K562 (cell line): ENCODE measurements around the gene RASSF7. TPM values are rescaled to one million over a fixed set of nuclear protein-coding genes. Genes with fewer than 3 reads are reported as not detected.

Experiments used
- CREB5 ChIP-seq: fragments of 250-450 bp; sonication (Bioruptor Pico); IDR thresholded peaks from 2 replicates; pipeline ENCODE4 v1.5.0; 2020; ENCODE audit warnings: mild to moderate bottlenecking
- DPF2 ChIP-seq: fragments of 450-650 bp; IDR thresholded peaks from 2 replicates; pipeline ENCODE4 v1.6.1; 2016
- HMGXB4 ChIP-seq: sonication (generic); formaldehyde crosslinking; IDR thresholded peaks from 2 replicates; pipeline ENCODE4 v1.8.1; 2023; ENCODE audit warnings: mild to moderate bottlenecking, missing genetic modification reagents
- KDM5B ChIP-seq: fragments of 200-600 bp; sonication (generic); IDR thresholded peaks from 2 replicates; pipeline ENCODE4 v1.6.1; 2012; ENCODE audit warnings: low read depth, mild to moderate bottlenecking, moderate library complexity, low read length, control low read depth, inconsistent platforms; ENCODE audit not compliant: insufficient replicate concordance
- MLX ChIP-seq, 2 experiments: fragments of 450-650 bp in 1 of 2; sonication (generic) in 1 of 2; formaldehyde crosslinking; conservative IDR thresholded peaks; 2 replicates each; pipeline versions ENCODE4 v1.4.0 to v1.8.1; 2020 to 2022; ENCODE audit warnings: mild to moderate bottlenecking in 1 of 2, missing genetic modification reagents in 1 of 2
- MTA2 ChIP-seq: fragments of 450-650 bp; IDR thresholded peaks from 2 replicates; pipeline ENCODE4 v1.6.1; 2016; ENCODE audit warnings: low read depth
- MYBL2 ChIP-seq, 2 experiments: fragments of 450-650 bp in 1 of 2; sonication (generic) in 1 of 2; formaldehyde crosslinking in 1 of 2; IDR thresholded peaks; 2 replicates each; pipeline versions ENCODE4 v1.6.1 to v1.8.1; 2017 to 2022; ENCODE audit warnings: borderline replicate concordance in 1 of 2, inconsistent platforms in 1 of 2, low read depth in 1 of 2, mild to moderate bottlenecking in 1 of 2, missing genetic modification reagents in 1 of 2, moderate library complexity in 1 of 2
- NR2C1 ChIP-seq, 2 experiments: fragments of 450-650 bp; IDR thresholded peaks; 2 replicates each; pipeline ENCODE4 v1.6.1; 2017; ENCODE audit warnings: mild to moderate bottlenecking in 2 of 2, antibody characterized with exemption in 1 of 2, inconsistent platforms in 1 of 2, missing compliant biosample characterization in 1 of 2, missing genetic modification characterization in 1 of 2
- SOX6 ChIP-seq: fragments of 450-650 bp; IDR thresholded peaks from 2 replicates; pipeline ENCODE4 v1.6.1; 2014; ENCODE audit warnings: mild to moderate bottlenecking
- ZNF124 ChIP-seq: sonication (generic); formaldehyde crosslinking; IDR thresholded peaks from 2 replicates; pipeline ENCODE4 v1.8.1; 2022; ENCODE audit warnings: missing genetic modification reagents
- ZNF253 ChIP-seq: fragments of 250-450 bp; sonication (Bioruptor Pico); conservative IDR thresholded peaks from 2 replicates; pipeline ENCODE4 v1.6.1; 2021; ENCODE audit warnings: mild to moderate bottlenecking
- ZNF75A ChIP-seq: fragments of 450-650 bp; formaldehyde crosslinking; IDR thresholded peaks from 2 replicates; pipeline ENCODE4 v1.4.0; 2020; ENCODE audit warnings: mild to moderate bottlenecking
- polyA plus RNA-seq, 8 experiments: library from polyadenylated mRNA; depleted of rRNA in 4 of 8; stranded (reverse) in 5 of 8; unstranded in 3 of 8; fragments of >200 nt; fragmentation: Nextera tagmentation in 2 of 8; fragmentation: Illumina TruSeq in 1 of 8; extraction: Ambion mirVana in 2 of 8; extraction: Trizol in 1 of 8; gene quantifications; 2 replicates each; pipeline versions ENCODE4 v1.2.1 to v1.2.3, GENCODE V29; 2011 to 2014; ENCODE audit warnings: inconsistent platforms in 1 of 8, missing spikeins in 1 of 8
- total RNA-seq, 7 experiments: library from RNA; depleted of rRNA in 6 of 7; stranded (reverse); fragments of >200 nt in 6 of 7; fragmentation: Illumina TruSeq in 2 of 7; extraction: Trizol in 2 of 7; gene quantifications; 2 replicates each; pipeline versions ENCODE4 v1.2.1 to v1.2.3, GENCODE V29; 2011 to 2021; ENCODE audit warnings: low replicate concordance in 1 of 7
- TF ChIP-seq, protein P1 (sequence below), 3 experiments: fragments of 200-800 bp in 1 of 3; fragments of 250-450 bp in 1 of 3; fragments of 450-650 bp in 1 of 3; sonication (Bioruptor Pico) in 1 of 3; sonication (Bioruptor generic) in 1 of 3; formaldehyde crosslinking in 1 of 3; IDR thresholded peaks; 2 replicates each; pipeline versions ENCODE4 v1.6.1 to v1.8.0; 2016 to 2022; ENCODE audit warnings: mild to moderate bottlenecking in 2 of 3, missing genetic modification characterization in 2 of 3, missing compliant biosample characterization in 1 of 3, moderate library complexity in 1 of 3
- TF ChIP-seq, protein P2 (sequence below): fragments of 250-450 bp; sonication (Bioruptor Pico); IDR thresholded peaks from 2 replicates; pipeline ENCODE4 v1.5.1; 2021; ENCODE audit warnings: mild to moderate bottlenecking
- TF ChIP-seq, protein P3 (sequence below): fragments of 450-650 bp; IDR thresholded peaks from 2 replicates; pipeline ENCODE4 v1.6.1; 2016; ENCODE audit warnings: low read depth, mild to moderate bottlenecking, moderate library complexity

The RASSF7 gene
- total and polyA plus RNA-seq, 9 of the 15 experiments (the other 6 are each of a cell fraction or from before 2014, with no cell fraction given): 0.41 to 45.2 (median 18.6) TPM

DNA sequence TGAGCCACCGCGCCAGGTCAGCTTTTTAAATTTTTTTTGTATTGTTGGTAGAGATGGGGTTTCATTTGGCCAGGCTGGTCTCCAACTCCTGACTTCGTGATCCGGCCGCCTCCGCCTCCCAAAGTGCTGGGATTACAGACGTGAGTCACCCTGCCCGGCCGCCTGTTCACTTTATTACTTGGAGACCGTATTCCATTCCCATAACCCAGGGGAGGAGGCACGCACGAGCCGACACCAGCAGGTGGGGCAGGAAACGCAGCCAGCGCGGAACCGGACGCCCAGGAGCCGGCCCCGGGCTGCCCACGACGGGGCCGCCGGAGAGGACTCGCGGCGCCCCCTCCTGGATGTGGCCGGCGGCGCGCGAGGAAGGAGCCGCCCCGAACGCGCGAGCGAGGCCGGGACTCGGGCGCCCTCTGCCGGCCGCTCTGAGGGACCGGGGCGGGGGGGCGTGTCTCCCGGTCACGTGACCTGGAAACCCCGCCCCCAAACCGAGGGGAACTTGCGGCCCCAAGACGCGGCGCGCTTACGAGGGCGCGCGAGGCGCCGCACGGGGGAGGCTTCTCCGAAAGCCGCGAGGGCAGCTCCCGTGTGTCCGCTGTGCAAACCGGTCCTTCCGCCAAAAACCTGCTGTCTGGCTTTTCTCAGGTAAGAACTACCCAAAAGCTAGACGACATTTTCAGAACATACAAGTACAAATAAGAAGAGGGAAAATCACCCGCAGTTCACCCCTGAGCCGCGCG is 42.1 kb upstream of the RASSF7 start (continued):
- no peak for TF ChIP-seq MLX (CRISPR knock-in tag; conservative IDR thresholded peaks at IDR 0.05)
- TF ChIP-seq, protein P1, sequence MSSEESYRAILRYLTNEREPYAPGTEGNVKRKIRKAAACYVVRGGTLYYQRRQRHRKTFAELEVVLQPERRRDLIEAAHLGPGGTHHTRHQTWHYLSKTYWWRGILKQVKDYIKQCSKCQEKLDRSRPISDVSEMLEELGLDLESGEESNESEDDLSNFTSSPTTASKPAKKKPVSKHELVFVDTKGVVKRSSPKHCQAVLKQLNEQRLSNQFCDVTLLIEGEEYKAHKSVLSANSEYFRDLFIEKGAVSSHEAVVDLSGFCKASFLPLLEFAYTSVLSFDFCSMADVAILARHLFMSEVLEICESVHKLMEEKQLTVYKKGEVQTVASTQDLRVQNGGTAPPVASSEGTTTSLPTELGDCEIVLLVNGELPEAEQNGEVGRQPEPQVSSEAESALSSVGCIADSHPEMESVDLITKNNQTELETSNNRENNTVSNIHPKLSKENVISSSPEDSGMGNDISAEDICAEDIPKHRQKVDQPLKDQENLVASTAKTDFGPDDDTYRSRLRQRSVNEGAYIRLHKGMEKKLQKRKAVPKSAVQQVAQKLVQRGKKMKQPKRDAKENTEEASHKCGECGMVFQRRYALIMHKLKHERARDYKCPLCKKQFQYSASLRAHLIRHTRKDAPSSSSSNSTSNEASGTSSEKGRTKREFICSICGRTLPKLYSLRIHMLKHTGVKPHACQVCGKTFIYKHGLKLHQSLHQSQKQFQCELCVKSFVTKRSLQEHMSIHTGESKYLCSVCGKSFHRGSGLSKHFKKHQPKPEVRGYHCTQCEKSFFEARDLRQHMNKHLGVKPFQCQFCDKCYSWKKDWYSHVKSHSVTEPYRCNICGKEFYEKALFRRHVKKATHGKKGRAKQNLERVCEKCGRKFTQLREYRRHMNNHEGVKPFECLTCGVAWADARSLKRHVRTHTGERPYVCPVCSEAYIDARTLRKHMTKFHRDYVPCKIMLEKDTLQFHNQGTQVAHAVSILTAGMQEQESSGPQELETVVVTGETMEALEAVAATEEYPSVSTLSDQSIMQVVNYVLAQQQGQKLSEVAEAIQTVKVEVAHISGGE (CRISPR knock-in tag; IDR thresholded peaks at IDR 0.05): peak in 2 of 3 experiments; percentile 50 to 88; a peak in 3 of 6 replicates
- TF ChIP-seq ZNF253 (CRISPR knock-in tag): no peak
- TF ChIP-seq MTA2: 0 out of 2 replicates have a peak, but pooled peaks have one; percentile 11
- TF ChIP-seq MYBL2 (IDR thresholded peaks at IDR 0.05; ENCODE audit: low read depth): no peak
- TF ChIP-seq MYBL2 (CRISPR knock-in tag; IDR thresholded peaks at IDR 0.05; ENCODE audit: borderline replicate concordance): no peak
- no peak for TF ChIP-seq ZNF75A (CRISPR knock-in tag)
- TF ChIP-seq, protein P2, sequence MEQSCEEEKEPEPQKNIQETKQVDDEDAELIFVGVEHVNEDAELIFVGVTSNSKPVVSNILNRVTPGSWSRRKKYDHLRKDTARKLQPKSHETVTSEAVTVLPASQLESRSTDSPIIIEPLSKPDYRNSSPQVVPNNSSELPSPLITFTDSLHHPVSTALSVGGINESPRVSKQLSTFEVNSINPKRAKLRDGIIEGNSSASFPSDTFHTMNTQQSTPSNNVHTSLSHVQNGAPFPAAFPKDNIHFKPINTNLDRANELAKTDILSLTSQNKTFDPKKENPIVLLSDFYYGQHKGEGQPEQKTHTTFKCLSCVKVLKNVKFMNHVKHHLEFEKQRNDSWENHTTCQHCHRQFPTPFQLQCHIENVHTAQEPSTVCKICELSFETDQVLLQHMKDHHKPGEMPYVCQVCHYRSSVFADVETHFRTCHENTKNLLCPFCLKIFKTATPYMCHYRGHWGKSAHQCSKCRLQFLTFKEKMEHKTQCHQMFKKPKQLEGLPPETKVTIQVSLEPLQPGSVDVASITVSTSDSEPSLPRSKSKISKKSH (CRISPR knock-in tag): no peak
- TF ChIP-seq DPF2: 0 out of 2 replicates have a peak, but pooled peaks have one; percentile 6
- peak; percentile 78; the same call in 1 of the 2 replicates for TF ChIP-seq HMGXB4
- TF ChIP-seq ZNF124 (CRISPR knock-in tag): no peak
- TF ChIP-seq, protein P3, sequence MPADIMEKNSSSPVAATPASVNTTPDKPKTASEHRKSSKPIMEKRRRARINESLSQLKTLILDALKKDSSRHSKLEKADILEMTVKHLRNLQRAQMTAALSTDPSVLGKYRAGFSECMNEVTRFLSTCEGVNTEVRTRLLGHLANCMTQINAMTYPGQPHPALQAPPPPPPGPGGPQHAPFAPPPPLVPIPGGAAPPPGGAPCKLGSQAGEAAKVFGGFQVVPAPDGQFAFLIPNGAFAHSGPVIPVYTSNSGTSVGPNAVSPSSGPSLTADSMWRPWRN: peak; percentile 63; the same call in 1 of the 2 replicates
- TF ChIP-seq CREB5 (CRISPR knock-in tag): no peak
- TF ChIP-seq SOX6: peak; percentile 70
- no peak for TF ChIP-seq NR2C1 (IDR thresholded peaks at IDR 0.05)
- no peak for TF ChIP-seq NR2C1 (tag; IDR thresholded peaks at IDR 0.05)
- TF ChIP-seq KDM5B: peak; percentile 80
